ENCODE measurements around the gene PDCL2. TPM values are rescaled to one million over a fixed set of nuclear protein-coding genes. Genes with fewer than 3 reads are reported as not detected.

Gene PDCL2
- polyA plus RNA-seq, 1 experiment, result not detected

- TF ChIP-seq, protein P1, sequence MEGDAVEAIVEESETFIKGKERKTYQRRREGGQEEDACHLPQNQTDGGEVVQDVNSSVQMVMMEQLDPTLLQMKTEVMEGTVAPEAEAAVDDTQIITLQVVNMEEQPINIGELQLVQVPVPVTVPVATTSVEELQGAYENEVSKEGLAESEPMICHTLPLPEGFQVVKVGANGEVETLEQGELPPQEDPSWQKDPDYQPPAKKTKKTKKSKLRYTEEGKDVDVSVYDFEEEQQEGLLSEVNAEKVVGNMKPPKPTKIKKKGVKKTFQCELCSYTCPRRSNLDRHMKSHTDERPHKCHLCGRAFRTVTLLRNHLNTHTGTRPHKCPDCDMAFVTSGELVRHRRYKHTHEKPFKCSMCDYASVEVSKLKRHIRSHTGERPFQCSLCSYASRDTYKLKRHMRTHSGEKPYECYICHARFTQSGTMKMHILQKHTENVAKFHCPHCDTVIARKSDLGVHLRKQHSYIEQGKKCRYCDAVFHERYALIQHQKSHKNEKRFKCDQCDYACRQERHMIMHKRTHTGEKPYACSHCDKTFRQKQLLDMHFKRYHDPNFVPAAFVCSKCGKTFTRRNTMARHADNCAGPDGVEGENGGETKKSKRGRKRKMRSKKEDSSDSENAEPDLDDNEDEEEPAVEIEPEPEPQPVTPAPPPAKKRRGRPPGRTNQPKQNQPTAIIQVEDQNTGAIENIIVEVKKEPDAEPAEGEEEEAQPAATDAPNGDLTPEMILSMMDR (IDR thresholded peaks at IDR 0.05; ENCODE audit: low read depth, low read length), result no peak
- ChIA-PET CTCF (interaction anchor here (1.3 kb wide), 1 partner anchor 9 kb away, joined by 3 read pairs; no protein-coding TSS in a partner anchor), POLR2A (no interaction called here)
- Histone ChIP-seq H3K4me3 (ENCODE audit: low read depth, low read length) (no peak overlapping the region), H3K9me3 (ENCODE audit: control insufficient read depth, insufficient read depth, low read length) (no peaks in the 10 kb centered on the region), H3K27me3 (ENCODE audit: control insufficient read depth, insufficient read depth, low read length) (no peaks in the 10 kb centered on the region), H3K27ac (ENCODE audit: low read depth, low read length) (no peak overlapping the region)
- DNase-seq (ENCODE audit: low read depth, low spot score), result no peak
Measured at GRCh38 chr4:55618546-55619143, 26.6 kb upstream of the PDCL2 start.

DNA sequence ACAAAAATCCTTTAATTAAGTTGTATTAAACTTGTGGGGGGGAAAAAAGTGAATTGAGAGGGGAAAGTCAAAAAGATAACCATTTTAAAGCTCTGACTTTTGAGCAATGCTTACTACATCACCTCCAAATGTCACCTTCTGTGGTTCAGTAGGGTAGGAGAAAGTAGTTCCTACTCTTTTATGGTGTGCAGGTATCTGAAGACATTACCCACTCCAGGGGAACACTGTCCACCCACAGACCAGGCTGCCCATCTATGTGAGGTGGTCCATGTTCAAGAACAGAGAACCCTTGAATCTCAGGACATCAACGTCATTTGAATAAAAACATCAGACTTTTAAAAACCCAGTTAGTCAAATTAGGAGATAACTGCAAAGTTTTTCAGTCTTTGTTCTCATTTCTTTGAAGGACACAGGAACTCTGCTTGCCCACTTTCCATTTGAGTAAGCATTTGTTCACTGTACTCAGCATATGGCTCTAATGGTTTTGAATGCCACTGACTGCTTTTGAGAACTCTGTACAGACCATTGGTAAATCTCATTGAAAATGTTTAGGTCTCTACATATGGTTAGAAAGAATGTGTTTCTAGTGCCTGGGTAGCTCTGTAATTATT is 25.6 kb upstream of the PDCL2 start:
- Histone ChIP-seq H3K9me3 (ENCODE audit: control insufficient read depth, insufficient read depth, low read length) (no peaks in the 10 kb centered on the region), H3K4me3 (ENCODE audit: low read depth, low read length) (no peak overlapping the region), H3K27ac (ENCODE audit: low read depth, low read length) (no peak overlapping the region), H3K27me3 (ENCODE audit: control insufficient read depth, insufficient read depth, low read length) (no peaks in the 10 kb centered on the region)
- ChIA-PET POLR2A (no interaction called here), CTCF (interaction anchor here (1.3 kb wide), 1 partner anchor 9 kb away, joined by 3 read pairs; no protein-coding TSS in a partner anchor)
- TF ChIP-seq, protein P1 (IDR thresholded peaks at IDR 0.05; ENCODE audit: low read depth, low read length), result no peak
- DNase-seq (ENCODE audit: low read depth, low spot score), result no peak

- no peak for DNase-seq (ENCODE audit: low read depth, low spot score)
- TF ChIP-seq, protein P1 (IDR thresholded peaks at IDR 0.05; ENCODE audit: low read depth, low read length), result no peak
- ChIA-PET CTCF (no interaction called here), POLR2A (no interaction called here)
- no peaks in the 10 kb centered on the region for H3K9me3 ChIP-seq (ENCODE audit: control insufficient read depth, insufficient read depth, low read length)
- no peak overlapping the region for H3K4me3 ChIP-seq (ENCODE audit: low read depth, low read length)
- H3K27ac ChIP-seq (ENCODE audit: low read depth, low read length), result no peak overlapping the region
- no peaks in the 10 kb centered on the region for H3K27me3 ChIP-seq (ENCODE audit: control insufficient read depth, insufficient read depth, low read length)
Measured at GRCh38 chr4:55615008-55615407, 23.0 kb upstream of the PDCL2 start.

DNA sequence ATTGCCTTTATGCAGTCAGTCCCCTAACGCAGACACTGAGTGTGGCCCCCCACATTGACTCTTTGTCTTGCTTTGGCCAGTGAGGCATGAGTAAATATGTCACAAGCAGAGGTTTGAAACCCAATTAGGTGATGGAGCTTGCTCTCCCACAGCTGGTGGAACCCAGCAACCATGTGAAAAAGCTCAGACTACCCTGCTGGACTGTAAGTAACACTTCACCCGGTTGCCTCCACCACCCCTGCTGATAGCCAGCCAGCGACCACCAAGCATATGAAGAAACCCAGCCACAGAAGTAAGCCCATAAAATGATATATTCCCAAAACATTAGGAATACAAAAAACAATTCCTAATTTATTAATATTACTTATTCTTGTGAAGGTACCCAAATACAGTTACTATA is 21.6 kb upstream of the PDCL2 start:
- CTCF ChIA-PET, result no interaction called here
- H3K27ac ChIP-seq (ENCODE audit: low read depth, low read length), result no peak overlapping the region
- no peaks in the 10 kb centered on the region for H3K27me3 ChIP-seq (ENCODE audit: control insufficient read depth, insufficient read depth, low read length)
- POLR2A ChIA-PET, result no interaction called here
- no peaks in the 10 kb centered on the region for H3K9me3 ChIP-seq (ENCODE audit: control insufficient read depth, insufficient read depth, low read length)
- TF ChIP-seq, protein P1 (IDR thresholded peaks at IDR 0.05; ENCODE audit: low read depth, low read length), result no peak
- DNase-seq (ENCODE audit: low read depth, low spot score), result no peak
- no peak overlapping the region for H3K4me3 ChIP-seq (ENCODE audit: low read depth, low read length)

DNA sequence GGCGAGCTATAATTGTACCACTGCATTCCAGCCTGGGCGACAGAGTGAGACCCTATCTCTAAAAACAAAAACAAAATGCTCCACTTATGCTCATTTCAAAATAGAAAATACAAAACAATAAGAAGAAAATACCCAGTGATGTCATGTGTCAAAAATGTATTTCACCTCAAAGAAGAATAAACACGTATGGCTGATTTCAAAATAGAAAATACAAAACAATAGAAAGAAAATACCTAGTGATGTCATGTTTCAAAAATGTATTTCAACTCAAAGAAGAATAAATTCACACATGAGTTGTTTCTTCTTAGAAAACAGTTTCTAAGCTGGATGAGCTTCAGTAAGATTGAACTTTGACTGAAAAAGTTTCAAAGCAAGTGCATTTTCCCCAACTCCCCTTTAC is 20.3 kb upstream of the PDCL2 start:
- TF ChIP-seq, protein P1 (IDR thresholded peaks at IDR 0.05; ENCODE audit: low read depth, low read length), result no peak
- Histone ChIP-seq H3K4me3 (ENCODE audit: low read depth, low read length) (no peak overlapping the region), H3K27ac (ENCODE audit: low read depth, low read length) (no peak overlapping the region), H3K9me3 (ENCODE audit: control insufficient read depth, insufficient read depth, low read length) (no peaks in the 10 kb centered on the region), H3K27me3 (ENCODE audit: control insufficient read depth, insufficient read depth, low read length) (no peaks in the 10 kb centered on the region)
- POLR2A ChIA-PET, result no interaction called here
- CTCF ChIA-PET, result no interaction called here
- DNase-seq (ENCODE audit: low read depth, low spot score), result no peak
